Measurements from ENCODE around the gene ADA. TPM values are rescaled to one million over a fixed set of nuclear protein-coding genes. Genes with fewer than 3 reads are reported as not detected.

ADA gene
- total RNA-seq, 1 experiment from 2014 or later: 13.0 TPM

- H4K20me1 ChIP-seq (ENCODE audit: low read length): no peaks in the 10 kb centered on the region
- DNase-seq: no peak
- POLR2A ChIA-PET (ENCODE audit: unreplicated experiment): interaction anchor here (0.6 kb wide), 1 partner anchor 210 kb away, joined by 3 read pairs; no protein-coding TSS in a partner anchor
- H3K9me3 ChIP-seq (ENCODE audit: low read length): no peaks in the 10 kb centered on the region
- no peaks in the 10 kb centered on the region for H3K27me3 ChIP-seq (ENCODE audit: low read length)
- H3K4me1 ChIP-seq (ENCODE audit: insufficient read depth, low read length): no peaks in the 10 kb centered on the region
- H3K79me2 ChIP-seq (ENCODE audit: low read length): no peaks in the 10 kb centered on the region
- CTCF ChIA-PET: no interaction called here
- ATAC-seq: no peak
- no peak overlapping the region for H3K4me3 ChIP-seq (ENCODE audit: low read length)
- H2AFZ ChIP-seq (ENCODE audit: low read length): no peak overlapping the region
- no TSS peak for BruUV-seq (replicated peaks)
- no peaks in the 10 kb centered on the region for H3K9me2 ChIP-seq (replicated peaks; ENCODE audit: low read length)
- intact Hi-C loops (cut with micrococcal nuclease): no loop called here
- no peak for TF ChIP-seq CTCF (conservative IDR thresholded peaks at IDR 0.05; ENCODE audit: low read depth, low read length)
- TF ChIP-seq EZH2phosphoT487 (IDR thresholded peaks at IDR 0.05; ENCODE audit: borderline replicate concordance, low read length): no peak
- no peak for TF ChIP-seq EZH2 (IDR thresholded peaks at IDR 0.05; ENCODE audit: low read length, unreplicated experiment)
- no peak overlapping the region for H3K9ac ChIP-seq (ENCODE audit: low read length)
- no peaks in the 10 kb centered on the region for H3F3A ChIP-seq (ENCODE audit: low read length, unreplicated experiment)
- no peak overlapping the region for H3K27ac ChIP-seq (ENCODE audit: low read length)
- H3K4me2 ChIP-seq (ENCODE audit: low read length): no peak overlapping the region
- H3K36me3 ChIP-seq (ENCODE audit: low read depth, low read length): no peaks in the 10 kb centered on the region
Measured at GRCh38 chr20:44635877-44636276, 15.6 kb downstream of the ADA start.

DNA sequence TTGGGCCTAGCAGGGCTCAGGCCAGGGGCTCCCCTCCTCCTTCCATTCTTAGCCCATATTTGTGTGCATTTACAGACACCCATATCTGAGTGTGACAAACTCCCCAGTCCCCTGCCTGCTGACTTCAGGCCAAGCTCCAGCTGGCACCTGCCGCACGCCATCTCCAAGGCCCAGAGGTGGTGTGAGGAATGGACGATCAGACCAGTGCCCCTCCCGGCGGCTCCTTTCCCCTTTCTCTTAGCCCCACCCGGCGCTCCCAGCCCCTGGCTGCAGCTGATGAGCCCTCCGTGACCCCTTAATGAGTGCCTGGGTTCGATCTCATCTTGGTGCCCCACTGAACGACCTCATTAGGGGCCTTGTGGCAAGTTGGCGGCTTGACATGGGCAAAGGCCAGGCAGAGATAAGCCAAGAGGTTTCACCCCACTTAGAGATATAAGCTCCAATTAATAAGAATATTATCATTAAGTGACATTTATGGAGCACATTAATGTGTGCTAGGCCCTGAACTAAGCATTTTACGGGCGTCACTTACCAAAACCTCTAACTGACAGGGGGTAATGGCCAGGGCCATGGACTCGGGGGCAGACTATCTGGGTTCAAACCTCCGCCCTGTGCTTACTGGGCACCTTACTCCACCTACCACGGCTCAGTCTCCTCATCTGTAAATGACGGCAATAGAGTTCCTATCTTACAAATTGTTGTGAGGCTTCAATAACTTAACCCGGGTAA, 17.5 kb downstream of the ADA start:
- ChIA-PET POLR2A (ENCODE audit: unreplicated experiment) (interaction anchor here (0.6 to 0.7 kb wide), 2 partner anchors 92 to 173 kb away, joined by 3 read pairs; no protein-coding TSS in a partner anchor), CTCF (no interaction called here)
- no peak overlapping the region for H3K9ac ChIP-seq (ENCODE audit: low read length)
- H3K36me3 ChIP-seq (ENCODE audit: low read depth, low read length): no peaks in the 10 kb centered on the region
- H3K4me2 ChIP-seq (ENCODE audit: low read length): no peak overlapping the region
- no peaks in the 10 kb centered on the region for H3F3A ChIP-seq (ENCODE audit: low read length, unreplicated experiment)
- BruUV-seq (replicated peaks): no TSS peak
- no peaks in the 10 kb centered on the region for H3K79me2 ChIP-seq (ENCODE audit: low read length)
- H3K4me3 ChIP-seq (ENCODE audit: low read length): no peak overlapping the region
- no peaks in the 10 kb centered on the region for H3K27me3 ChIP-seq (ENCODE audit: low read length)
- no peaks in the 10 kb centered on the region for H3K9me3 ChIP-seq (ENCODE audit: low read length)
- no peak overlapping the region for H2AFZ ChIP-seq (ENCODE audit: low read length)
- ATAC-seq (no peak), DNase-seq (no peak)
- H3K9me2 ChIP-seq (replicated peaks; ENCODE audit: low read length): no peaks in the 10 kb centered on the region
- no peaks in the 10 kb centered on the region for H3K4me1 ChIP-seq (ENCODE audit: insufficient read depth, low read length)
- no peak overlapping the region for H3K27ac ChIP-seq (ENCODE audit: low read length)
- intact Hi-C loops (cut with micrococcal nuclease): no loop called here
- H4K20me1 ChIP-seq (ENCODE audit: low read length): no peaks in the 10 kb centered on the region
- TF ChIP-seq EZH2phosphoT487 (IDR thresholded peaks at IDR 0.05; ENCODE audit: borderline replicate concordance, low read length) (no peak), CTCF (conservative IDR thresholded peaks at IDR 0.05; ENCODE audit: low read depth, low read length) (no peak), EZH2 (IDR thresholded peaks at IDR 0.05; ENCODE audit: low read length, unreplicated experiment) (no peak)

DNA sequence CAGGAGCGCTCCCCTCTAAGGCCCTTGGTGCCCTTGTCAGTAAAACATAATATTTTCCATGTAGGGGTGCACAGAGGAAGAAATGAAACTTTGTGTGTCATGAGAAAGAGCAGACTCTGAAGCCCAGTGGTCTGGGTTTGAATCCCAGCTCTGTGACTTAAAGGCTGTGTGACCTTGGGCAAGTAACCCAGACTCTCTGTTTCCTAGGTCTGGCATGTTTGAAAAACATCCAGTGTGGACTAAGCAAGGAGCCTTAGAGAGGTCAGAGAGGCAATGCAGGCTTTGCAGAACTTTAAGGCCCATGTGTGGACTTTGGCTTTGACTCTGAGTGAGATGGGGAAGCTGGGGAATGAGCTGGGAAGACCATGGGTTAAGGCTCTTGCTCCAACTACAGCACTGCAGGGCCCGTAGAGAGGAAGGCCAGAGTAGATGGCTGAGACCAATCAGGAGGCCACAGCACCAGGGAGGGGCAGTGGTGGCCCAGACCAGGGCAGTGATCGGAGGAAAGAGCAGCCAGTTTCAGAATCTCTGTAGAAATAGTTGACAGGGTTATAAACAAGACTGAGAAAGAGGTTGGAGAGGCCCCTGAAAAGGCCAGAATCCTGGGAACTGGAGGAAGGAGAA, 18.2 kb downstream of the ADA start:
- intact Hi-C loops (cut with micrococcal nuclease): no loop called here
- Histone ChIP-seq H3K36me3 (ENCODE audit: low read depth, low read length) (no peaks in the 10 kb centered on the region), H3K4me3 (ENCODE audit: low read length) (no peak overlapping the region), H3K4me1 (ENCODE audit: insufficient read depth, low read length) (no peaks in the 10 kb centered on the region), H3K9me3 (ENCODE audit: low read length) (no peaks in the 10 kb centered on the region), H2AFZ (ENCODE audit: low read length) (no peak overlapping the region), H3K79me2 (ENCODE audit: low read length) (no peaks in the 10 kb centered on the region), H3K9me2 (replicated peaks; ENCODE audit: low read length) (no peaks in the 10 kb centered on the region), H4K20me1 (ENCODE audit: low read length) (no peaks in the 10 kb centered on the region), H3K4me2 (ENCODE audit: low read length) (no peak overlapping the region), H3F3A (ENCODE audit: low read length, unreplicated experiment) (no peaks in the 10 kb centered on the region), H3K27me3 (ENCODE audit: low read length) (no peaks in the 10 kb centered on the region), H3K9ac (ENCODE audit: low read length) (no peak overlapping the region), H3K27ac (ENCODE audit: low read length) (no peak overlapping the region)
- no TSS peak for BruUV-seq (replicated peaks)
- TF ChIP-seq EZH2phosphoT487 (IDR thresholded peaks at IDR 0.05; ENCODE audit: borderline replicate concordance, low read length): no peak
- TF ChIP-seq EZH2 (IDR thresholded peaks at IDR 0.05; ENCODE audit: low read length, unreplicated experiment): no peak
- no peak for TF ChIP-seq CTCF (conservative IDR thresholded peaks at IDR 0.05; ENCODE audit: low read depth, low read length)
- no peak for ATAC-seq
- DNase-seq: no peak
- ChIA-PET CTCF (no interaction called here), POLR2A (ENCODE audit: unreplicated experiment) (interaction anchor here (0.7 kb wide), 1 partner anchor 172 kb away, joined by 3 read pairs; no protein-coding TSS in a partner anchor)
